ENCODE results near the gene PWWP2B. TPM values are rescaled to one million over a fixed set of nuclear protein-coding genes. Genes with fewer than 3 reads are reported as not detected.

Gene PWWP2B
- total and polyA plus RNA-seq, 2 of the 13 experiments (the other 11 are each of a cell fraction or from before 2014, with no cell fraction given), result 2.3 to 4.7 TPM

DNA sequence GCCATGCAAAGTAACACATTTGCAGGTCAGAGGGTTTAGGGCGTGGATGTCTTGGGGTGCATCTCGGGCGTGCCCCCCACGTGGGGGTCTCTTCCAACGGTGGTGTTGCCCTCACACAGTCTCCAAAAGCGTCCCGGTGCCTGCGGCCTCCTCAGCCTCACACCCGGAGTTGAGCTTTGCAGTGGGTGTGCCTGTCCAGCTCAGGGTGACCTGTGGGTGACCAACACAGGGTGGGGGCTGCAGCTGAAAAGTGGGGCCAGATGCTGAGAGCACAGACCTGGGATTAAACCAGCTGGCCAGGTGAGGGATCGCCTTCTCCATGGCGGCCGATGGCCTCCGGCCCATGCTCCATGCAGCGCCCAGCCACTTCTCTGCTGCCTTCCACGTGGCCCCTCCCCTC, 63.1 kb downstream of the PWWP2B start (continued):
- TF ChIP-seq, protein P1, sequence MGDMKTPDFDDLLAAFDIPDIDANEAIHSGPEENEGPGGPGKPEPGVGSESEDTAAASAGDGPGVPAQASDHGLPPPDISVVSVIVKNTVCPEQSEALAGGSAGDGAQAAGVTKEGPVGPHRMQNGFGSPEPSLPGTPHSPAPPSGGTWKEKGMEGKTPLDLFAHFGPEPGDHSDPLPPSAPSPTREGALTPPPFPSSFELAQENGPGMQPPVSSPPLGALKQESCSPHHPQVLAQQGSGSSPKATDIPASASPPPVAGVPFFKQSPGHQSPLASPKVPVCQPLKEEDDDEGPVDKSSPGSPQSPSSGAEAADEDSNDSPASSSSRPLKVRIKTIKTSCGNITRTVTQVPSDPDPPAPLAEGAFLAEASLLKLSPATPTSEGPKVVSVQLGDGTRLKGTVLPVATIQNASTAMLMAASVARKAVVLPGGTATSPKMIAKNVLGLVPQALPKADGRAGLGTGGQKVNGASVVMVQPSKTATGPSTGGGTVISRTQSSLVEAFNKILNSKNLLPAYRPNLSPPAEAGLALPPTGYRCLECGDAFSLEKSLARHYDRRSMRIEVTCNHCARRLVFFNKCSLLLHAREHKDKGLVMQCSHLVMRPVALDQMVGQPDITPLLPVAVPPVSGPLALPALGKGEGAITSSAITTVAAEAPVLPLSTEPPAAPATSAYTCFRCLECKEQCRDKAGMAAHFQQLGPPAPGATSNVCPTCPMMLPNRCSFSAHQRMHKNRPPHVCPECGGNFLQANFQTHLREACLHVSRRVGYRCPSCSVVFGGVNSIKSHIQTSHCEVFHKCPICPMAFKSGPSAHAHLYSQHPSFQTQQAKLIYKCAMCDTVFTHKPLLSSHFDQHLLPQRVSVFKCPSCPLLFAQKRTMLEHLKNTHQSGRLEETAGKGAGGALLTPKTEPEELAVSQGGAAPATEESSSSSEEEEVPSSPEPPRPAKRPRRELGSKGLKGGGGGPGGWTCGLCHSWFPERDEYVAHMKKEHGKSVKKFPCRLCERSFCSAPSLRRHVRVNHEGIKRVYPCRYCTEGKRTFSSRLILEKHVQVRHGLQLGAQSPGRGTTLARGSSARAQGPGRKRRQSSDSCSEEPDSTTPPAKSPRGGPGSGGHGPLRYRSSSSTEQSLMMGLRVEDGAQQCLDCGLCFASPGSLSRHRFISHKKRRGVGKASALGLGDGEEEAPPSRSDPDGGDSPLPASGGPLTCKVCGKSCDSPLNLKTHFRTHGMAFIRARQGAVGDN (CRISPR knock-in tag; IDR thresholded peaks at IDR 0.05), result peak; percentile 22
- TF ChIP-seq, protein P2, sequence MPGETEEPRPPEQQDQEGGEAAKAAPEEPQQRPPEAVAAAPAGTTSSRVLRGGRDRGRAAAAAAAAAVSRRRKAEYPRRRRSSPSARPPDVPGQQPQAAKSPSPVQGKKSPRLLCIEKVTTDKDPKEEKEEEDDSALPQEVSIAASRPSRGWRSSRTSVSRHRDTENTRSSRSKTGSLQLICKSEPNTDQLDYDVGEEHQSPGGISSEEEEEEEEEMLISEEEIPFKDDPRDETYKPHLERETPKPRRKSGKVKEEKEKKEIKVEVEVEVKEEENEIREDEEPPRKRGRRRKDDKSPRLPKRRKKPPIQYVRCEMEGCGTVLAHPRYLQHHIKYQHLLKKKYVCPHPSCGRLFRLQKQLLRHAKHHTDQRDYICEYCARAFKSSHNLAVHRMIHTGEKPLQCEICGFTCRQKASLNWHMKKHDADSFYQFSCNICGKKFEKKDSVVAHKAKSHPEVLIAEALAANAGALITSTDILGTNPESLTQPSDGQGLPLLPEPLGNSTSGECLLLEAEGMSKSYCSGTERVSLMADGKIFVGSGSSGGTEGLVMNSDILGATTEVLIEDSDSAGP (CRISPR knock-in tag; IDR thresholded peaks at IDR 0.05; ENCODE audit: borderline replicate concordance), result no peak
- no peak for TF ChIP-seq PRMT3 (CRISPR knock-in tag; IDR thresholded peaks at IDR 0.05; ENCODE audit: borderline replicate concordance, low read depth)
- TF ChIP-seq, protein P3, sequence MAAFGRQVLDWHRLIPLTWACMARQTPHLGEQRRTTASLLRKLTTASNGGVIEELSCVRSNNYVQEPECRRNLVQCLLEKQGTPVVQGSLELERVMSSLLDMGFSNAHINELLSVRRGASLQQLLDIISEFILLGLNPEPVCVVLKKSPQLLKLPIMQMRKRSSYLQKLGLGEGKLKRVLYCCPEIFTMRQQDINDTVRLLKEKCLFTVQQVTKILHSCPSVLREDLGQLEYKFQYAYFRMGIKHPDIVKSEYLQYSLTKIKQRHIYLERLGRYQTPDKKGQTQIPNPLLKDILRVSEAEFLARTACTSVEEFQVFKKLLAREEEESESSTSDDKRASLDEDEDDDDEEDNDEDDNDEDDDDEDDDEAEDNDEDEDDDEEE (CRISPR knock-in tag; IDR thresholded peaks at IDR 0.05), result 0 out of 2 replicates have a peak, but pooled peaks have one; percentile 30
- TF ChIP-seq, protein P4, sequence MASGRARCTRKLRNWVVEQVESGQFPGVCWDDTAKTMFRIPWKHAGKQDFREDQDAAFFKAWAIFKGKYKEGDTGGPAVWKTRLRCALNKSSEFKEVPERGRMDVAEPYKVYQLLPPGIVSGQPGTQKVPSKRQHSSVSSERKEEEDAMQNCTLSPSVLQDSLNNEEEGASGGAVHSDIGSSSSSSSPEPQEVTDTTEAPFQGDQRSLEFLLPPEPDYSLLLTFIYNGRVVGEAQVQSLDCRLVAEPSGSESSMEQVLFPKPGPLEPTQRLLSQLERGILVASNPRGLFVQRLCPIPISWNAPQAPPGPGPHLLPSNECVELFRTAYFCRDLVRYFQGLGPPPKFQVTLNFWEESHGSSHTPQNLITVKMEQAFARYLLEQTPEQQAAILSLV (CRISPR knock-in tag; IDR thresholded peaks at IDR 0.05; ENCODE audit: borderline replicate concordance), result 0 out of 2 replicates have a peak, but pooled peaks have one; percentile 21
- TF ChIP-seq MIER2 (CRISPR knock-in tag; IDR thresholded peaks at IDR 0.05), result no peak
- 0 out of 2 replicates have a peak, but pooled peaks have one; percentile 37 for TF ChIP-seq ZSCAN21 (CRISPR knock-in tag; IDR thresholded peaks at IDR 0.05; ENCODE audit: borderline replicate concordance)
- TF ChIP-seq, protein P5, sequence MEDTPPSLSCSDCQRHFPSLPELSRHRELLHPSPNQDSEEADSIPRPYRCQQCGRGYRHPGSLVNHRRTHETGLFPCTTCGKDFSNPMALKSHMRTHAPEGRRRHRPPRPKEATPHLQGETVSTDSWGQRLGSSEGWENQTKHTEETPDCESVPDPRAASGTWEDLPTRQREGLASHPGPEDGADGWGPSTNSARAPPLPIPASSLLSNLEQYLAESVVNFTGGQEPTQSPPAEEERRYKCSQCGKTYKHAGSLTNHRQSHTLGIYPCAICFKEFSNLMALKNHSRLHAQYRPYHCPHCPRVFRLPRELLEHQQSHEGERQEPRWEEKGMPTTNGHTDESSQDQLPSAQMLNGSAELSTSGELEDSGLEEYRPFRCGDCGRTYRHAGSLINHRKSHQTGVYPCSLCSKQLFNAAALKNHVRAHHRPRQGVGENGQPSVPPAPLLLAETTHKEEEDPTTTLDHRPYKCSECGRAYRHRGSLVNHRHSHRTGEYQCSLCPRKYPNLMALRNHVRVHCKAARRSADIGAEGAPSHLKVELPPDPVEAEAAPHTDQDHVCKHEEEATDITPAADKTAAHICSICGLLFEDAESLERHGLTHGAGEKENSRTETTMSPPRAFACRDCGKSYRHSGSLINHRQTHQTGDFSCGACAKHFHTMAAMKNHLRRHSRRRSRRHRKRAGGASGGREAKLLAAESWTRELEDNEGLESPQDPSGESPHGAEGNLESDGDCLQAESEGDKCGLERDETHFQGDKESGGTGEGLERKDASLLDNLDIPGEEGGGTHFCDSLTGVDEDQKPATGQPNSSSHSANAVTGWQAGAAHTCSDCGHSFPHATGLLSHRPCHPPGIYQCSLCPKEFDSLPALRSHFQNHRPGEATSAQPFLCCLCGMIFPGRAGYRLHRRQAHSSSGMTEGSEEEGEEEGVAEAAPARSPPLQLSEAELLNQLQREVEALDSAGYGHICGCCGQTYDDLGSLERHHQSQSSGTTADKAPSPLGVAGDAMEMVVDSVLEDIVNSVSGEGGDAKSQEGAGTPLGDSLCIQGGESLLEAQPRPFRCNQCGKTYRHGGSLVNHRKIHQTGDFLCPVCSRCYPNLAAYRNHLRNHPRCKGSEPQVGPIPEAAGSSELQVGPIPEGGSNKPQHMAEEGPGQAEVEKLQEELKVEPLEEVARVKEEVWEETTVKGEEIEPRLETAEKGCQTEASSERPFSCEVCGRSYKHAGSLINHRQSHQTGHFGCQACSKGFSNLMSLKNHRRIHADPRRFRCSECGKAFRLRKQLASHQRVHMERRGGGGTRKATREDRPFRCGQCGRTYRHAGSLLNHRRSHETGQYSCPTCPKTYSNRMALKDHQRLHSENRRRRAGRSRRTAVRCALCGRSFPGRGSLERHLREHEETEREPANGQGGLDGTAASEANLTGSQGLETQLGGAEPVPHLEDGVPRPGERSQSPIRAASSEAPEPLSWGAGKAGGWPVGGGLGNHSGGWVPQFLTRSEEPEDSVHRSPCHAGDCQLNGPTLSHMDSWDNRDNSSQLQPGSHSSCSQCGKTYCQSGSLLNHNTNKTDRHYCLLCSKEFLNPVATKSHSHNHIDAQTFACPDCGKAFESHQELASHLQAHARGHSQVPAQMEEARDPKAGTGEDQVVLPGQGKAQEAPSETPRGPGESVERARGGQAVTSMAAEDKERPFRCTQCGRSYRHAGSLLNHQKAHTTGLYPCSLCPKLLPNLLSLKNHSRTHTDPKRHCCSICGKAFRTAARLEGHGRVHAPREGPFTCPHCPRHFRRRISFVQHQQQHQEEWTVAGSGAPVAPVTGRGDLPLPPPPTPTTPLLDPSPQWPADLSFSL (CRISPR knock-in tag; IDR thresholded peaks at IDR 0.05), result 0 out of 2 replicates have a peak, but pooled peaks have one; percentile 34
- no peak for TF ChIP-seq FOXA1 (IDR thresholded peaks at IDR 0.05)
- TF ChIP-seq FOXA1 (CRISPR knock-in tag; IDR thresholded peaks at IDR 0.05), result no peak
- TF ChIP-seq, protein P6, sequence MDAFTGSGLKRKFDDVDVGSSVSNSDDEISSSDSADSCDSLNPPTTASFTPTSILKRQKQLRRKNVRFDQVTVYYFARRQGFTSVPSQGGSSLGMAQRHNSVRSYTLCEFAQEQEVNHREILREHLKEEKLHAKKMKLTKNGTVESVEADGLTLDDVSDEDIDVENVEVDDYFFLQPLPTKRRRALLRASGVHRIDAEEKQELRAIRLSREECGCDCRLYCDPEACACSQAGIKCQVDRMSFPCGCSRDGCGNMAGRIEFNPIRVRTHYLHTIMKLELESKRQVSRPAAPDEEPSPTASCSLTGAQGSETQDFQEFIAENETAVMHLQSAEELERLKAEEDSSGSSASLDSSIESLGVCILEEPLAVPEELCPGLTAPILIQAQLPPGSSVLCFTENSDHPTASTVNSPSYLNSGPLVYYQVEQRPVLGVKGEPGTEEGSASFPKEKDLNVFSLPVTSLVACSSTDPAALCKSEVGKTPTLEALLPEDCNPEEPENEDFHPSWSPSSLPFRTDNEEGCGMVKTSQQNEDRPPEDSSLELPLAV (CRISPR knock-in tag; conservative IDR thresholded peaks at IDR 0.05; ENCODE audit: low read depth), result no peak
- TF ChIP-seq STAT5B (CRISPR knock-in tag; IDR thresholded peaks at IDR 0.05), result no peak
- peak; percentile 28; the same call in 1 of the 2 replicates for TF ChIP-seq SAP130 (CRISPR knock-in tag; IDR thresholded peaks at IDR 0.05; ENCODE audit: low read depth)
